Inflammatory macrophage treated with lipopolysaccharide for 1 hour (primary cell): ENCODE data around the gene TVP23C.
"Not testable (repeated sequence)": the region's sequence is repeated elsewhere in the genome, so short reads cannot be mapped to it uniquely, and the experiment has no call there.

Experiments
- DNase-seq, 2 donors: peaks; one replicate each; pipeline ENCODE4 v3.0.0-alpha.2; 2020 to 2022

TVP23C gene

DNA sequence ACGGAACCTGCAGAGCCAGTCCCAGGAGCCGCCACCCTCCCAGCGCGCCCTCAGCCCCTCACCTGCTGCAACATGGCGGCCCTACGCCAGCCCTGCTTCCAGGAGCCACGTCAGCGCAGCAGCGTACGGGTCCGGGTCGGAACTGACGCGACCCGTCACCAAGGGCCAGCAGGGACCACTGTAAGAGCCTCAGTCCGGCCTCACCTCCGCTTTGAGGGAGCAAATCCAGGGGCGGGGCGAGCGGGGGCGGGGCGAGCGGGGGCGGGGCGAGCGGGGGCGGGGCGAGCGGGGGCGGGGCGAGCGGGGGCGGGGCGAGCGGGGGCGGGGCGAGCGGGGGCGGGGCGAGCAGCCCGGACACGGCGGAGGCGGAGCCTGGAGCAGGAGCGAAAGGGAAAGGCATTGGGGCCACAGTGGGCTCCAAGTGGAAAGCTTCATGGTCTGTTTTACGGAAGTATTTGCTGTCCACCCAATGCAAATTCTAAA is at the start of gene TVP23C:
Gene TVP23C (minus strand): TSS at position 109 of the 483 bp plus-strand sequence. CDS start 35 bp downstream, at position 74.
- DNase-seq: peak; percentile 79 to 83

DNA sequence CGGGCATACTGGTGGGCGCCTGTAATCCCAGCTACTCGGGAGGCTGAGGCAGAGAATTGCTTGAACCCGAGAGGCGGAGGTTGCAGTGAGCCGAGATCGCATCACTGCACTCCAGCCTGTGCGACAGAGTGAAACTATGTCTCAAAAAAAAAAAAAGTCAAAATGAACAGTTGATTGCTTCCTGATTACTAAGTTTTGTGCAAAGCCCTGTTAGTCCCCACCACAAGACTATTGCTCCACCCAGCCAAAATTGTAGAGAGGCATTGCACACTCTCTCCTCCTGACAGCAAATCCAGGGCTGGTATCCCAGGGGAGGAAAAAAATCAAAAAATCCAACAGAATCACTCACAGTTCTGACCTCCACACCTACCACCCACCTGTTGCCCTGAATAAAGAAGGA is 29.7 kb upstream of the TVP23C start:
- DNase-seq: not testable (repeated sequence)

DNA sequence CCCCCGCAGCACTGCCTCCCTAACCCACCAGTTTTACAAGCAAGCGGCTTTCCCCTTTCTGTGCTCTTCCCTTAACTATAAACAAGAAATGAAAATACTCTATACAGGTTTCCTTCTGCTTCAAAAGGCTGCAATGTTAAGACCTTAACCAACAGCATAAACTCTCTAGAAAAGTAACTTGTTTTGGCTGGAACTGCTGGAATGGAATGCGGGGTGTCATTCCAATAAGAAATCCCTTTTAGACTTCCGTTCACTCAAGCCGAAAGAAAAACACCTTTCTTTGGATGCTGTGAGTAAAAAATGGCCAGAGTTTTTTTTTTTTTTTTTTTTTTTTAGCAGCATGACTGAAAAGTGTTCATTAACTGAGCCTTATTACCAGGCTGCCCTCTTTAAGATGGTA is 28.7 kb upstream of the TVP23C start:
- not testable (repeated sequence) for DNase-seq

DNA sequence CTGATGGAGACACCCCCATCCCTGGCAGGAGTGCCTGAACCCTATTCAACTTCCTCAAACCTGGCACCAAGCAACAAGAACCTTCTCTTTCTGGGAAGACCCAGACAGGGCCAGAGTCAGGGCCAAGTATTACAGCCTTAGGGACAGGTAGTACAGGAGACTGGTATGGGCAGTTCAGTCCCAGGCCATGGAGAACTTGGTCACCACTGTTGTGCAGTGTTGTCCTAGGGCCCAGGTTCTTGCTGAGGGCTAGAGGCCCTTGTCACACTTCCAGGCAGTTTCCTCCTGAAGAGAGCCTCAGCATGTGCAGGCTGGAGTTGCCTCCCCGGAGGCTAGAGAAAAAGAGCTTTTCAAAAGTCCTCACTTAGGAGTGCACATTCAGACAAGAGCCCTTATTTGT is 27.6 kb upstream of the TVP23C start:
- not testable (repeated sequence) for DNase-seq

DNA sequence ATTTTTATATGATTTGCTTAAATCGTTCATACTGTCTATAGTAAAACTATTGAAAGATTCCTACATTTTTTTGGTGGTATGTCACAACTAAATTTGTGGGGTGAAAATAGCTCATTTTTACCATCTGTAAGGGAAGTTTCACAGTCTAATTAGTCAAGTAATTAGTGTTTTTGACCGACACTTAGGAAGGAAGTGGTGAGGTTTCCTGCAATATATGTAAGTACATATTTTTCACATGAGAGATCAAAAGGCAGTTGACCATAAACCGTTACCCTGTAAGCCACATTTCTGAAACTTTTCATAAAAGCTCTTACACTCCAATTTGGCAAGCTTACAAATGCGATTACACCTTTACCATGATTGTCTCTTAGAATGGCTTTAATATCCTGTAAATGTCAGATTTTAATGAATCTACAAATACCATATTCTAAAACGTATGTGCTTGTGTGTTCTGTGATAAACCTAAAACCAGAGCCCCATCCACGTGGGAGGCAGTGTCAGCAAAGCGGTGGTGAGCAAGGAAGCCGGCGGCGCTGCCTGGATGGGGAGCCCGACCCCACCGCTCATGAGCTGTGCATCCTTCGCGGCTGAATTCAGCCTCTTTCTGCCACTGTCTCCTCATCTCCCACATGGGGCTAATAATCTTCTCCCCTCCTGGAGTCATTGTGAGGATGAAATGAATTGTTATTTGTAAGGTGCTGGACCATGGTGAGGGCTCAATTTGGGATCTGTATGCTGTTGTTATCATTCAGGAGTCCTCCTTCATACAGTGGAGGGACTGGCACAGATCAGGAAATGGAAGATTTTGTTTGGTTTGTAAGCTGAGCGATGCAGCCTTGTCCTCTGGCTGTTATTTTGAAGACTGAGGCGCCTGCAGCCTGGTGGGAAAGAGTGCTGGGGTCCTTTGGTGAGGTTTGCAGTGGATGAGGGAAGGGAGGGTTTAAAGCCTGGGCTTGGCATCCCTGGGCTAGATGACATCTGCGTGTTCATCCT is 26.6 kb upstream of the TVP23C start:
- DNase-seq: not testable (repeated sequence)

DNA sequence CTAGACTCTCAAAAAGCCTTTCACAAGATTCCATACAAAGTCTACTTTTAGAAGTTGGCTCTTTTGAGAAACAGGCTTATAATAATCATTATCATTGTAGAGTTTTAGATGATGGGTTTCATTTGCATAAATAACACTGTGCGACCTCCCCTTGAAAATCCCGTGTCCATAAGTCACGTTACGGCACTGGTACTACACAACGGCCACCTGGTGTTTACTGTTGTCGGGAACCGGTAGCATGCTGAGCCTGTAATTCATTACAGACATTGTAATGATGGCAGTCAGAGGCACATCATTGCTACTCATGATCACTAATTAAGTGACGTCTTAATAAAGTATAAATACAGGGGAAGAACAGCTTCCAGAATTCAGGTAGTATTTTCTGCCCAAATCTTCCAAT is 24.7 kb upstream of the TVP23C start:
- not testable (repeated sequence) for DNase-seq

DNA sequence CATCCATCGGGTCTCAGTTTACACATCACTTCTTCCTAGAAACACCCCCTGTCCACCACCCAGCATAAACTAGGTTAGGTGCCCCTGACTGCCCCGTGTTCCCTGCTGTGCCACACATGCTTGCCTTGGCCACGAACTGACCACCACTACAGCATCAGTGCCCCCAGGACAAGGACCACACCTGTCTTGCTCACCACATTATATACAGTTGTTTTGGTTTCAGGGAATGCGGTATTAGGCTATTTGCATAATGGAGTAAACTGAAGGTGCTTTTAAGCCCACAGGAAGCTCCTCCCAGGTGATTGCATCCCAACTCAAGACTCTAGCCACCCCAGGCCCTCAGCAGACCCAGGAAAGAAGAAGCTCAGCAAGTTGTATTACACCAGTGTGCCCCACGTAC is 20.0 kb upstream of the TVP23C start:
- DNase-seq: not testable (repeated sequence)

DNA sequence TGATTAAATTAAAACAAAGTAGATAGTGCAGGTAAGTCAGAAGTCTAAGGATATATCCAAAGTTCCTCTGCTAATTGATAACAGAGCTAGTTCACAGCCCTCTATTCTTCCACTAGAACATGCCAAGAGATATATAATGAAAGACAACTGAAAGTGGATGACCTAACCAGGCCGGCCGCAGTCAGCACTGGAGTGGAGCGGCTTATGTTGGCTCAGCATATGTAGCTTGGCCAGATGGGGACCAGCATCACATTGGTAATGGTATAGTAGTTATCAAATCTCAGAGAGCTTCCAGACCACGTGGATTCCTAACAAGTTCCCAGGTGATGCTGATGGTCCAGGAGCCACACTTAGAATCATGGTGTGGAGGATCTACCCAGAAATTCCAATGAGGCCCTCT is 18.2 kb upstream of the TVP23C start:
- not testable (repeated sequence) for DNase-seq

DNA sequence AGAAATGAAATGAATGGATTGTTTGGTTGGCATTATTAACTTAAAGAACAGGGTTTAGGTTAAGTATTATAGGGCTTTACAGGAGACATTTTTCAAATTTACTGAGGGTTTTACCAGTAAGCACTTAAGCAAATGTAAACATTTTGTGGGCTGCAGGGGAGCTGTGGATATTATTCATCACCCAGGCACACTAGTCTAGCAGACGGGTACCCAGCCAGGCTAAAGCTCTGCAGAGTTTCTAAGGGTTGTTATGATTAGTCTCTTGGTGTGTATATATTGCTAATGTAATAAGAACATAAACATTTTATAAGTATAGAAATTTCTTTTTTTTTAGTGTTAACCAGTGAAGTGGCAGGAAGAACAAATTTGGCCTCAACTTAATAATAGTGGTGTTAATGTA is 13.6 kb upstream of the TVP23C start:
- DNase-seq: not testable (repeated sequence)

DNA sequence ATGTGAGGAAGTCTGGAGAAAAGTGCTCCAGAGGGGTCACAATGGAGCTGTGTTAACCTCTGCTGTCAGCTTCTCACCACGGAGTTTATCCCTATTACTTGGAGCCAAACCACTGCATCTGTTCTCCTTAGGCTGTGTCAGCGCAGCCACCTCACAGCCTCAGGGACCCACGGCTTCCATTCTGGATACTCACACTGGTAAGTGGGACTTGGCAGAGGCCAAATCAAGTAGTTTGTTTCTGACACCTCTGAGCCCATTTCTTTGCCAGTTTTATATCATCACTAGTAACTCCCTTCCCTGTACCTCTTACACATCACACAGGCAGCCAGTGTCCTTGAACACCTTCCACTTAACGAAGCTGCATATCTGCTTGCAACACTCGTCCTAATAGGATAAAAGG is 11.4 kb upstream of the TVP23C start:
- not testable (repeated sequence) for DNase-seq

DNA sequence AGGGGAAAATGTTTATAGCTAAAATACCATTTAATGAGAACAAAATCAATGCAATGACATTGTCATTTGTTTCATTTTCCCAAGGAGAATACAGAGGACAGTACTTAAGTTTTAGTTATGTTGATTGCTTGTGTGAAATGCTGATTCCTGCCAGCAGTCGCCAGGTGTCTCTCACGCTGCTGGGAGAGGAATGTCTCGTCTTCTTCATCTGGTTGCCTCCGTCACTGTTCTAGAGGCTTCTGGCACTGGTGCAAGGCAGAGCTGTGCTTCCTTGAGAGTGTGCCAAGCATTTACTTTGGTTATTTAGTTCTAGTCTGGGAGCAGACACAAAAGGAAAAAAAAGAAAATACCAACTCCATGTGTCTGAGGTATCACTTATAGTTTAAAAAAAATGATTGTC is 10.6 kb upstream of the TVP23C start:
- DNase-seq: not testable (repeated sequence)

DNA sequence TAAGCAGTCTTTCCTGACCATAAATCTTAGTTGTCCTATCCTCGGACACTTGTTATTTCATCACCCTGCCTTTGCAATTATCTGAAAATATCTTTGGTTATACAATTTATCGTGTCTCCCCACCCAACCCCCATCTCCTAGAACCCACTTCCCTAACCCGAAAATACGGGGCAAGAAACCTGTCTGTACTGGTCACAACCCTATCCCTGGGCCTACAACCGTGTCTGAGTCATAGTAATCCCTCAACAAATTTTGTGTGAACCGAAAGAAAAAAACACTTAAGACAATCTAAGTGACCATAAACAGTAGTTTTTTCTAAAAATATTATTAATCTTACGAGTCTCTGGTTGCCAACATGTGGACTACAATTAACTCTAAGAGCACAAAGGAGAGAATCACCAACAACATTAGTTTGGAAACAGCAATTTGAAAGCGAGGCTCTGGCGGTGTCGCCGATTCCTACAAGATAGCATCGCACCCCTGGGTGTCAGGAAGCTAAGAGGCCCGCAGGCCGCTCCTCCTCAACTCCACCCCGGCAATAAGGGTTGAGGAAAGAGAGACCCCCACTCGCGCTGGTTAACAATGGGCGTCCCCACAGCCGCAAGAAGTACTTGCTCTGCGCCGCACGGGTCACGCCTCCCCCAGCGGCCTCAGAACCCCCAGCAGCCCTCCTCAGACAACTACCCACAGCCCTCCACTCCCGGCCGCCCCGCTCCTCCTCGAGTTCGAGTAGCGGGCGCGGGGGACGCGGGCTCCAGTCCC is 489 bp downstream of the TVP23C start:
- not testable (repeated sequence) for DNase-seq

DNA sequence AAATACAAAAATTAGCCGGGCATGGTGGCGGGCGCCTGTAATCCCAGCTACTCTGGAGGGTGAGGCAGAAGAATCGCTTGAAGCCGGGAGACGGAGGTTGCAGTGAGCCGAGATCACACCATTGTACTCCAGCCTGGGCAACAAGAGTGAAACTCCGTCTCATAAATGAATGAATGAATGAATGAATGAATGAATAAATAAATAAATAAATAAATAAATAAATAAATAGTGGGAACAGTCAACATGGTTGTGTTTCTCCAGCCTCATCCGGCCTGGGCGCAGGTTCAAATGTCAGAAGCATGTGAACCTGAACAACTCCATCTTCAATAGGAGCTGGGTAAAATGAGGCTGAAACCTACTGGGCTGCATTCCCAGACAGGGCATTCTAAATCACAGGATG is 1.8 kb downstream of the TVP23C start:
- not testable (repeated sequence) for DNase-seq

DNA sequence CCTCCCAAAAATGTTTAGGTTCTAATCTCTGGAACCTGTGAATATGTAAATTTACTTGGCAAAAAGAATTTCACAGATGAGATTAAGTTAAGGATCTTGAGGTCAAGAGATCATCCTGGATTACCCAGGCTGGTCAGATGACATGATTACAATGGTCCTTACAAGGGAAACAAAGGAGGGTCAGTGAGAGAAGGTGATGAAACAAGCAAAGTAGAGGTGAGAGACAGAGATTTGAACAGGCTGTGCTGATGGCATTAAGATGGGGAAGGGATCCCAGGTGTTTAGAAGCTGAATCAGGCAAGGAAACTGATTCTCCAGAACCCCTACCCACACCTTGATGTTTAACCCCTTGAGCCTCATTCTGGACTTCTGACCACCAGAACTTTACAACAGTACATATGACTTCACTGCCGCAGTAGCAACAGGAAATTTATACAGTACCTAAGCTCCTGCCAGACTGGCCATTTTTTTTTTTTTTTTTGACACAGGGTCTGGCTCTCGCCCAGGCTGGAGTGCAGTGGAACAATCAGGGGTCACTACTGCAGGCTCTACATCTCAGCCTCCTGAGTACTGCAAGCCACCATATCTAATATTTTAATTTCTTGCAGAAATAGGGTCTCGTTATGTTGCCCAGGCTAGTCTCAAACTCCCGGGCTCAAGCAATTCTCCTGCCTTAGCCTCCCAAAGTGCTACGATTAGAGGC is 4.7 kb downstream of the TVP23C start:
- not testable (repeated sequence) for DNase-seq

DNA sequence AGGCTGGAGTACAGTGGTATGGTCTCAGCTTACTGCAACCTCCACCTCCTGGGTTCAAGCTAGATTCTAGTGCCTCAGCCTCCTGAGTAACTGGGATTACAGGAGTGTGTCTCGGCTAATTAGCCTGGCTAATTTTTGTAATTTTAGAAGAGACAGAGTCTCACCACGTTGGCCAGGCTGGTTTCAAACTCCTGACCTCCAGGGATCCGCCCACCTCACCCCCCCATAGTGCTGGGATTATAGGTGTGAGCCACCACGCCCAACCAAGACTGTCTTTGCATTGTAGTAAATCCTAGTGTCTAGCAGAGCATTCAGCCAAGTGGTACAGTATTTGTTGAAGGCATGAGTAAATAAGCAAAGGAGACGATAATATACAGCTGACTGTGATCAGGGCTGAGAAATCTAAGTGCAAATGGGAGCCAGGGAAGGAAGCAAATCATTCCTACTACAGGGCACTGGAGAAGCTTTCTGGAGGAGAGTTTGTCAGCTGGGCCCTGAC is 5.9 kb downstream of the TVP23C start:
- not testable (repeated sequence) for DNase-seq

DNA sequence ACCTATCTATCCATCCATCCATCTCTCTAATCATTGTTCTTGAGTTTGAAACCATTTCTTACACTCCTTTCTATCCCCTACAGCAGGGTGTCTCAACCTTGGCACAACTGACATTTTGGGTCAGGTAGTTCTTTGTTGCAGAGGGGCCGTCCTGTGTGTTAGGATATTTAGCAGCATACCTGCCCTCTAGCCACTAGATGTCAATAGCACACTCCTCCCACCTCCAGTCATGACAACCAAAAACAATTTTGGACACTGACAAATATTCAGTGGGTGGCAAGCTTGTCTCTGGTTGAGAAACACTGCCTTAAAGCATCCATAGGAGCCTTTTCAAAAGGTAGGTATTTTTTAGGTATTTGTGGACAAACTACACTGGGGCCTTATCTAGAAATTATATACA is 10.4 kb downstream of the TVP23C start:
- DNase-seq: not testable (repeated sequence)

DNA sequence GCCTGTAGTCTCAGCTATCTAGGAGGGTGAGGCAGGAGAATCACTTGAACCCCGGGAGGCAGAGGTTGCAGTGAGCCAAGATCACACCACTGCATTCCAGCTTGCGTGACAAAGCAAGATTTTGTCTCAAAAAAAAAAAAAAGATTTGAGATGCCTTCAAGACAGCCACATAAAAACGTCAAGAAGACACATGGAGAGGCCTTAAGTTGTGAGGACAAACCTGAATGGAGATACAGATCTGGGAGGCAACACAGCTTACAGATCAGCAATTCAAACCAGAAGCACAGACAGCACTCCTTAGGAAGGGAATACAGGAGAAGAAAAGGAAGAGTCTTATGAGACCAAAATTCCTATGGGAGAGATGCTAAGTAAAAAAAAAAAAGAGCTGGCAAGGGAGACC is 13.7 kb downstream of the TVP23C start:
- not testable (repeated sequence) for DNase-seq

DNA sequence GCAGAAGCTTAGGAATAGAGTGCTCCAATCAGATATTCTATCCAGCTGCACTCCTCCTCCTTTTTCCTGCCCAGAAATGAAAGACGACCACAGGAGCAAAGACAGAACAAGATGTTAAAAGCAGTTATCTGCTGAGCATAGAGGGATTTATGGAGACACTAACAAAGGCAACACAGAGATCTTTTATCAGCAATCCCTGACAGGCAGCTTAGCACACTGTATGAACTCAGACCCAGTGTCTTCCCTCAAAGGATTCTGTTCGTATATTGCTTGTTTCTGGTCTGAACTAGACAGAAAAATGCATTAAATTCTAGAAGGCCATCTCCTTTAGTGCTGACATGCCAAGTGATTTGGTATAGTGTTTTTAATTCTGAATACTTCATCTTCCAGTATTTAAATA is 16.7 kb downstream of the TVP23C start:
- not testable (repeated sequence) for DNase-seq

DNA sequence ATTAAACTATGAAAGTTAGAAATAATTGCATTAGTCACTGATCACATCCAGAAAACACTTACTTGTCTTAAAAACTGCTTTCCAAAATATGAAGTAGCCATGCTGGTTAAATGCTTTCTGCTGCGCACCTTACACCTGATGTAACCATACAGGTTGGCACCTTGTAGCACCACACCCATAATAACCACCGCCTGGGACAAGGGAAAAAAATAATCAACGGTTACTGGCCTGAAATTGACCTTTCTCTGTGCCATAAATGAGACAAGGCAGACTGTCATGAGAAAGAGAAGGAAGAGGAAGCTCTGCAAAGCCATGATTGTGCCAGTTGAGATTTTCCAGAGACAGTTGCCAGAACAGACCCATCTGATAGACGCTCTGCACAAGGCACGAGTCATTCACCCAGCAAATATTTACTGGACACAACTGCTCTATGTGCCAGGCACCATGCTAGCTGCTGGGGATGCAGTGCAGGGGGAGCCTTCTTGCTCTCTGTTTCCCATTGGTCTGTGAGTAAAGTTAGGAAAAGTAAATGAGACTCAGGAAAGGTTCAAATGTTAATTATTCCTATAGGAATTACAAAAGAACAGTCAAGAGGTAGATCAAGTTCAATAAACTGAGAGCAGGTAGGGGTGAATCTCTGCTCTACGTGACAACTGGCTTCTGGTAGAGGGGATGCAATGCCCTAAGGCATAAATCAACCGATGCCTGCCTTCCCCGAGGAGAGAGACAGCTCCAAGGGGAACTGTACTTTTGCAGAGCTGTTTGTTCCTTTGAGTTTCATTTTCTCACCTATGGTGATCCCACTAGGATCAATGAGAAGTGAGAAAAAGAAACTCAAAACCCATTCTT is 22.7 kb downstream of the TVP23C start:
- DNase-seq: not testable (repeated sequence)

DNA sequence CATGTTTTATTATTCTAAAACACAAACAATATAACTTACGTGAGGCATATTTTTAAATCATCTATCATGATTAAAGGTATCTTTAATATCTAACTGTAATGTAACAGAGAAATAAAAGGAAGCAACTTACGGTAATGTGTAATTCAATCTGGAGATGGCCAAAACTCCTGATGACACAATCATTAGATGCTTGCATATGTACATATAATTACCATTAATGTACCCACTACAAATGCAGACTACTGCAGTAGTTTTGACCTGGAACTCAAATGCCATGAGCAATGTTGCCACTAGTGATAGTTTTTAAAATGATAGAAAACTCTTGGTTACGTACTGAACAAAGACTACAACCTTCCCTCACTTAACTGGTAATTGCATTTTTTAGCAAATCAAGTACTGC is 30.2 kb downstream of the TVP23C start:
- not testable (repeated sequence) for DNase-seq
